K562 (cell line): Measurements from ENCODE around the gene PEBP1. TPM values are rescaled to one million over a fixed set of nuclear protein-coding genes. Genes with fewer than 3 reads are reported as not detected.
A peak's percentile ranks its signal among the peaks of the same experiment; 100 is the strongest.

Experiments used
- CBFA2T2 ChIP-seq: fragments of 450-650 bp; conservative IDR thresholded peaks from 2 replicates; pipeline ENCODE4 v1.6.1; 2017; ENCODE audit warnings: mild to moderate bottlenecking
- E2F3 ChIP-seq: fragments of 250-450 bp; sonication (Bioruptor Pico); IDR thresholded peaks from 2 replicates; pipeline ENCODE4 v1.4.0; 2020; ENCODE audit warnings: mild to moderate bottlenecking
- HIVEP1 ChIP-seq: fragments of 250-450 bp; sonication (Bioruptor Pico); IDR thresholded peaks from 2 replicates; pipeline ENCODE4 v1.4.0; 2020; ENCODE audit warnings: mild to moderate bottlenecking
- KLF16 ChIP-seq: IDR thresholded peaks from 2 replicates; pipeline ENCODE4 v1.6.1; 2016; ENCODE audit warnings: antibody characterized with exemption
- L3MBTL2 ChIP-seq: fragments of 450-650 bp; IDR thresholded peaks from 2 replicates; pipeline ENCODE4 v1.6.1; 2016; ENCODE audit warnings: mild to moderate bottlenecking, moderate library complexity
- NFIX ChIP-seq: fragments of 250-450 bp; sonication (Bioruptor Pico); IDR thresholded peaks from 2 replicates; pipeline ENCODE4 v1.4.0; 2020; ENCODE audit warnings: low read depth, mild to moderate bottlenecking, moderate library complexity
- NFYB ChIP-seq: IDR thresholded peaks from 2 replicates; pipeline ENCODE4 v1.6.1; 2011; ENCODE audit warnings: mild to moderate bottlenecking, moderate library complexity; ENCODE audit not compliant: insufficient read length; ENCODE audit errors: extremely low read depth
- PCBP1 ChIP-seq: fragments of 200-400 bp; formaldehyde crosslinking; IDR thresholded peaks from 2 replicates; pipeline ENCODE4 v1.6.1; 2018; ENCODE audit warnings: mild to moderate bottlenecking, low read depth, low read length; ENCODE audit not compliant: poor library complexity, severe bottlenecking
- PHF21A ChIP-seq: fragments of 450-650 bp; IDR thresholded peaks from 2 replicates; pipeline ENCODE4 v1.6.1; 2017; ENCODE audit warnings: low read depth, borderline replicate concordance
- PML ChIP-seq: IDR thresholded peaks from 2 replicates; pipeline ENCODE4 v1.6.1; 2012; ENCODE audit warnings: low read length, inconsistent platforms
- RBM25 ChIP-seq: fragments of 200-400 bp; formaldehyde crosslinking; IDR thresholded peaks from 2 replicates; pipeline ENCODE4 v1.6.1; 2018; ENCODE audit warnings: low read length, low read depth, moderate library complexity; ENCODE audit not compliant: severe bottlenecking
- SMARCB1 ChIP-seq: IDR thresholded peaks from 2 replicates; pipeline ENCODE4 v1.6.1; 2011; ENCODE audit warnings: improper control_type of control experiment, low read depth; ENCODE audit not compliant: insufficient read length
- SP1 ChIP-seq: sonication (generic); formaldehyde crosslinking; IDR thresholded peaks from 2 replicates; pipeline ENCODE4 v1.8.1; 2022; ENCODE audit warnings: mild to moderate bottlenecking, missing genetic modification reagents
- ZBTB7A ChIP-seq: IDR thresholded peaks from 2 replicates; pipeline ENCODE4 v1.6.1; 2011; ENCODE audit warnings: low read depth, mild to moderate bottlenecking, low read length, moderate library complexity, borderline replicate concordance; ENCODE audit not compliant: control insufficient read depth
- ZFP36 ChIP-seq: fragments of 150-350 bp; IDR thresholded peaks from 2 replicates; pipeline ENCODE4 v1.6.1; 2018; ENCODE audit warnings: low read length, low read depth; ENCODE audit not compliant: partially characterized antibody
- ZNF12 ChIP-seq: sonication (generic); formaldehyde crosslinking; IDR thresholded peaks from 2 replicates; pipeline ENCODE4 v1.4.0; 2020; ENCODE audit warnings: mild to moderate bottlenecking, missing genetic modification reagents
- ZNF124 ChIP-seq: sonication (generic); formaldehyde crosslinking; IDR thresholded peaks from 2 replicates; pipeline ENCODE4 v1.8.1; 2022; ENCODE audit warnings: missing genetic modification reagents
- ZNF232 ChIP-seq: sonication (generic); formaldehyde crosslinking; IDR thresholded peaks from 2 replicates; pipeline ENCODE4 v1.8.0; 2022; ENCODE audit warnings: mild to moderate bottlenecking, missing genetic modification reagents
- ZNF79 ChIP-seq: fragments of 250-450 bp; sonication (Bioruptor Pico); IDR thresholded peaks from 2 replicates; pipeline ENCODE4 v1.4.0; 2020; ENCODE audit warnings: low read depth, mild to moderate bottlenecking, moderate library complexity
- ZSCAN32 ChIP-seq: fragments of 450-650 bp; formaldehyde crosslinking; IDR thresholded peaks from 2 replicates; pipeline ENCODE4 v1.4.0; 2020; ENCODE audit warnings: mild to moderate bottlenecking, moderate library complexity
- polyA plus RNA-seq, 8 experiments: library from polyadenylated mRNA; depleted of rRNA in 4 of 8; stranded (reverse) in 5 of 8; unstranded in 3 of 8; fragments of >200 nt; fragmentation: Nextera tagmentation in 2 of 8; fragmentation: Illumina TruSeq in 1 of 8; extraction: Ambion mirVana in 2 of 8; extraction: Trizol in 1 of 8; gene quantifications; 2 replicates each; pipeline versions ENCODE4 v1.2.1 to v1.2.3, GENCODE V29; 2011 to 2014; ENCODE audit warnings: inconsistent platforms in 1 of 8, missing spikeins in 1 of 8
- total RNA-seq, 7 experiments: library from RNA; depleted of rRNA in 6 of 7; stranded (reverse); fragments of >200 nt in 6 of 7; fragmentation: Illumina TruSeq in 2 of 7; extraction: Trizol in 2 of 7; gene quantifications; 2 replicates each; pipeline versions ENCODE4 v1.2.1 to v1.2.3, GENCODE V29; 2011 to 2021; ENCODE audit warnings: low replicate concordance in 1 of 7
- TF ChIP-seq, protein P1 (sequence below): conservative IDR thresholded peaks from 2 replicates; pipeline ENCODE4 v1.6.1; 2011; ENCODE audit warnings: low read depth, mild to moderate bottlenecking, low read length; ENCODE audit not compliant: control insufficient read depth
- TF ChIP-seq, protein P2 (sequence below), 2 experiments: IDR thresholded peaks in 1 of 2; conservative IDR thresholded peaks in 1 of 2; 2 replicates each; pipeline ENCODE4 v1.6.1; 2016; ENCODE audit warnings: low read depth in 2 of 2, mild to moderate bottlenecking in 1 of 2, missing compliant biosample characterization in 1 of 2, missing genetic modification characterization in 1 of 2, moderate library complexity in 1 of 2
- TF ChIP-seq, protein P3 (sequence below): fragments of 250-450 bp; sonication (Bioruptor Pico); IDR thresholded peaks from 2 replicates; pipeline ENCODE4 v1.6.1; 2021; ENCODE audit warnings: mild to moderate bottlenecking

Gene PEBP1
- total and polyA plus RNA-seq, 9 of the 15 experiments (the other 6 are each of a cell fraction or from before 2014, with no cell fraction given), result 77.3 to 207 (median 153) TPM

DNA sequence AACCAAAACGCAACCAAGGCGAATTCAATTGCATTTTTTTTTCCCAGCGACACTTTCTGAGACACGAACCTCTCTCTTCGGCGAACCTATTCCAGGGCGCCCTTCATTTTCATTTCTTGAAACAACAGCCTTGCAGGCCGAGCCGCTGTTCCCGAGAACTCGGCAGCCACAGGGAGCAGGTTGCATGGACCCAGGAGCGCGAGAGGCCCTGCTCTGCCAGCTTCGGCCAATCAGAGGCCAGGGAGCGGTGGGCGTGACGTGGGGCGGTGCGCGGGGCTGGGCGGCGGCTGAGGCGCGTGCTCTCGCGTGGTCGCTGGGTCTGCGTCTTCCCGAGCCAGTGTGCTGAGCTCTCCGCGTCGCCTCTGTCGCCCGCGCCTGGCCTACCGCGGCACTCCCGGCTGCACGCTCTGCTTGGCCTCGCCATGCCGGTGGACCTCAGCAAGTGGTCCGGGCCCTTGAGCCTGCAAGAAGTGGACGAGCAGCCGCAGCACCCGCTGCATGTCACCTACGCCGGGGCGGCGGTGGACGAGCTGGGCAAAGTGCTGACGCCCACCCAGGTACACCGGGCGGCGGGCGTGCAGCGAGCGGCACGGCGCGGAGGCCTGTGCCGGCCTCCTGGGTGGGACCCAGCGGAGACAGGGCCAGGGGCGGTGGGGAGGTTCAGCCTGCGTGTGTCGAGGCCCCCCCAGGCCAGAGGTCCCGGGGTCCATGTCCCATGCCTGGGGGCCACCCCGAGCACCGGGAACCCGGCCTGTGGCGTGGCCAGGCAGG is at the start of gene PEBP1 (continued):
- TF ChIP-seq, protein P1, sequence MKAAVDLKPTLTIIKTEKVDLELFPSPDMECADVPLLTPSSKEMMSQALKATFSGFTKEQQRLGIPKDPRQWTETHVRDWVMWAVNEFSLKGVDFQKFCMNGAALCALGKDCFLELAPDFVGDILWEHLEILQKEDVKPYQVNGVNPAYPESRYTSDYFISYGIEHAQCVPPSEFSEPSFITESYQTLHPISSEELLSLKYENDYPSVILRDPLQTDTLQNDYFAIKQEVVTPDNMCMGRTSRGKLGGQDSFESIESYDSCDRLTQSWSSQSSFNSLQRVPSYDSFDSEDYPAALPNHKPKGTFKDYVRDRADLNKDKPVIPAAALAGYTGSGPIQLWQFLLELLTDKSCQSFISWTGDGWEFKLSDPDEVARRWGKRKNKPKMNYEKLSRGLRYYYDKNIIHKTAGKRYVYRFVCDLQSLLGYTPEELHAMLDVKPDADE, result peak; percentile 47; the same call in 1 of the 2 replicates
- TF ChIP-seq, protein P2, sequence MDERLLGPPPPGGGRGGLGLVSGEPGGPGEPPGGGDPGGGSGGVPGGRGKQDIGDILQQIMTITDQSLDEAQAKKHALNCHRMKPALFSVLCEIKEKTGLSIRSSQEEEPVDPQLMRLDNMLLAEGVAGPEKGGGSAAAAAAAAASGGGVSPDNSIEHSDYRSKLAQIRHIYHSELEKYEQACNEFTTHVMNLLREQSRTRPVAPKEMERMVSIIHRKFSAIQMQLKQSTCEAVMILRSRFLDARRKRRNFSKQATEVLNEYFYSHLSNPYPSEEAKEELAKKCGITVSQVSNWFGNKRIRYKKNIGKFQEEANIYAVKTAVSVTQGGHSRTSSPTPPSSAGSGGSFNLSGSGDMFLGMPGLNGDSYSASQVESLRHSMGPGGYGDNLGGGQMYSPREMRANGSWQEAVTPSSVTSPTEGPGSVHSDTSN (CRISPR knock-in tag; IDR thresholded peaks at IDR 0.05; ENCODE audit: low read depth), result no peak
- TF ChIP-seq, protein P2 (tag; conservative IDR thresholded peaks at IDR 0.05; ENCODE audit: low read depth), result no peak
- TF ChIP-seq KLF16, result no peak
- TF ChIP-seq HIVEP1 (CRISPR knock-in tag), result no peak
- TF ChIP-seq ZNF232 (CRISPR knock-in tag), result peak; percentile 42; the same call in 1 of the 2 replicates
- TF ChIP-seq ZNF79 (CRISPR knock-in tag), result no peak
- TF ChIP-seq RBM25, result peak; percentile 88
- peak; percentile 36 for TF ChIP-seq ZFP36
- no peak for TF ChIP-seq SMARCB1
- TF ChIP-seq CBFA2T2, result no peak
- peak; percentile 46; the same call in 1 of the 2 replicates for TF ChIP-seq PML
- no peak for TF ChIP-seq PHF21A
- TF ChIP-seq ZSCAN32 (CRISPR knock-in tag), result no peak
- TF ChIP-seq NFYB, result peak; percentile 88
- TF ChIP-seq ZBTB7A, result peak; percentile 34; the same call in 1 of the 2 replicates
- TF ChIP-seq, protein P3, sequence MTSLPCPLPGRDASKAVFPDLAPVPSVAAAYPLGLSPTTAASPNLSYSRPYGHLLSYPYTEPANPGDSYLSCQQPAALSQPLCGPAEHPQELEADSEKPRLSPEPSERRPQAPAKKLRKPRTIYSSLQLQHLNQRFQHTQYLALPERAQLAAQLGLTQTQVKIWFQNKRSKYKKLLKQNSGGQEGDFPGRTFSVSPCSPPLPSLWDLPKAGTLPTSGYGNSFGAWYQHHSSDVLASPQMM (CRISPR knock-in tag), result no peak
- TF ChIP-seq ZNF124 (CRISPR knock-in tag), result 0 out of 2 replicates have a peak, but pooled peaks have one; percentile 51
- TF ChIP-seq PCBP1, result peak; percentile 46
- TF ChIP-seq SP1 (CRISPR knock-in tag), result peak; percentile 78
- no peak for TF ChIP-seq NFIX (CRISPR knock-in tag)
- peak; percentile 72; the same call in 1 of the 2 replicates for TF ChIP-seq ZNF12
- TF ChIP-seq E2F3, result 0 out of 2 replicates have a peak, but pooled peaks have one; percentile 57
- peak; percentile 93 for TF ChIP-seq L3MBTL2
